Measurements from ENCODE around the gene PRKD3. TPM values are rescaled to one million over a fixed set of nuclear protein-coding genes. Genes with fewer than 3 reads are reported as not detected.

Gene PRKD3
- total RNA-seq, 1 experiment from 2014 or later, result 82.1 TPM

GRCh38 chr2:37323781-37324535 lies 675 bp downstream of the PRKD3 start:
- ChIA-PET CTCF (no interaction called here), POLR2A (no interaction called here)
- Mint-ChIP-seq H3K4me3 (peak overlapping the region; percentile 98), H3K27me3 (ENCODE audit: low read depth) (peaks cover 20% of the 10 kb centered on the region), H3K9me3 (no peaks in the 10 kb centered on the region), H3K27ac (peak overlapping the region; percentile 98), H3K36me3 (peaks cover 5% of the 10 kb centered on the region; the same call in 1 of the 2 replicates), H3K4me1 (peaks cover 49% of the 10 kb centered on the region)
- TF ChIP-seq IRF1 (CRISPR knock-in tag; IDR thresholded peaks at IDR 0.05) (no peak), E2F5 (CRISPR knock-in tag; IDR thresholded peaks at IDR 0.05) (peak; percentile 59; the same call in 1 of the 2 replicates), ERG (CRISPR knock-in tag; IDR thresholded peaks at IDR 0.05) (no peak)
- ATAC-seq, result peak; percentile 50
- DNase-seq (ENCODE audit: low spot score), result no peak

- H3K36me3 Mint-ChIP-seq, result peaks cover 5% of the 10 kb centered on the region; the same call in 1 of the 2 replicates
- TF ChIP-seq E2F1 (CRISPR knock-in tag; IDR thresholded peaks at IDR 0.05) (no peak), ZNF671 (CRISPR knock-in tag; IDR thresholded peaks at IDR 0.05) (no peak), HMGXB4 (CRISPR knock-in tag; IDR thresholded peaks at IDR 0.05) (no peak), IRF2 (CRISPR knock-in tag; IDR thresholded peaks at IDR 0.05; ENCODE audit: borderline replicate concordance, low read depth) (no peak), PRDM15 (CRISPR knock-in tag; IDR thresholded peaks at IDR 0.05) (no peak)
- DNase-seq (ENCODE audit: low spot score), result no peak
- H3K27ac Mint-ChIP-seq, result peak overlapping the region; percentile 0; the same call in 1 of the 2 replicates
- no peak for ATAC-seq
- H3K4me3 Mint-ChIP-seq, result peak overlapping the region; percentile 98
- CTCF ChIA-PET, result no interaction called here
- H3K4me1 Mint-ChIP-seq, result peaks cover 56% of the 10 kb centered on the region
- peaks cover 20% of the 10 kb centered on the region for H3K27me3 Mint-ChIP-seq (ENCODE audit: low read depth)
- POLR2A ChIA-PET, result no interaction called here
- no peaks in the 10 kb centered on the region for H3K9me3 Mint-ChIP-seq
Measured at GRCh38 chr2:37323176-37323780, 1.4 kb downstream of the PRKD3 start.

- ATAC-seq (no peak), DNase-seq (ENCODE audit: low spot score) (no peak)
- peak overlapping the region; percentile 98 for H3K4me3 Mint-ChIP-seq
- no peak overlapping the region for H3K27ac Mint-ChIP-seq
- peaks cover 5% of the 10 kb centered on the region; the same call in 1 of the 2 replicates for H3K36me3 Mint-ChIP-seq
- CTCF ChIA-PET, result no interaction called here
- peaks cover 20% of the 10 kb centered on the region for H3K27me3 Mint-ChIP-seq (ENCODE audit: low read depth)
- POLR2A ChIA-PET, result no interaction called here
- no peaks in the 10 kb centered on the region for H3K9me3 Mint-ChIP-seq
- peaks cover 65% of the 10 kb centered on the region for H3K4me1 Mint-ChIP-seq
- TF ChIP-seq NFATC4 (CRISPR knock-in tag; IDR thresholded peaks at IDR 0.05) (no peak), ATF1 (CRISPR knock-in tag; IDR thresholded peaks at IDR 0.05) (no peak), SMAD4 (CRISPR knock-in tag; IDR thresholded peaks at IDR 0.05) (no peak), CREM (CRISPR knock-in tag; IDR thresholded peaks at IDR 0.05) (no peak), ZBTB43 (CRISPR knock-in tag; IDR thresholded peaks at IDR 0.05) (no peak), FOXK1 (CRISPR knock-in tag; IDR thresholded peaks at IDR 0.05) (no peak)
Measured at GRCh38 chr2:37322368-37322767, 2.3 kb downstream of the PRKD3 start.
